GM23248 (cell line): Measurements from ENCODE around the gene TTN. TPM values are rescaled to one million over a fixed set of nuclear protein-coding genes. Genes with fewer than 3 reads are reported as not detected.

Source experiments
- DNase-seq: peaks from one replicate; pipeline ENCODE4 v3.0.0-alpha.2; 2015
- H2AFZ ChIP-seq: fragments of 200-600 bp; sonication (generic); 2 replicates; pipeline ENCODE4 v1.6.1; 2016; ENCODE audit warnings: antibody characterized with exemption
- H3F3A ChIP-seq: fragments of 200-600 bp; sonication (generic); 2 replicates; pipeline ENCODE4 v1.6.1; 2016; ENCODE audit warnings: mild to moderate bottlenecking, antibody characterized with exemption, mixed run types; ENCODE audit not compliant: insufficient read depth
- H3K27ac ChIP-seq: fragments of 200-600 bp; sonication (generic); 2 replicates; pipeline ENCODE4 v1.5.1; 2016; ENCODE audit warnings: mild to moderate bottlenecking
- H3K27me3 ChIP-seq: fragments of 200-600 bp; sonication (generic); replicated peaks from 2 replicates; pipeline ENCODE4 v1.6.1; 2016; ENCODE audit warnings: mild to moderate bottlenecking; ENCODE audit not compliant: insufficient read depth
- H3K36me3 ChIP-seq: fragments of 200-600 bp; sonication (generic); 2 replicates; pipeline ENCODE4 v1.6.1; 2016; ENCODE audit warnings: low read depth, mild to moderate bottlenecking
- H3K4me1 ChIP-seq: fragments of 200-600 bp; sonication (generic); 2 replicates; pipeline ENCODE4 v1.6.1; 2016; ENCODE audit warnings: mild to moderate bottlenecking; ENCODE audit not compliant: insufficient read depth
- H3K4me2 ChIP-seq: fragments of 200-600 bp; sonication (generic); one replicate; pipeline ENCODE4 v1.6.1; 2016; ENCODE audit warnings: mild to moderate bottlenecking; ENCODE audit not compliant: unreplicated experiment
- H3K4me3 ChIP-seq: fragments of 200-600 bp; sonication (generic); 2 replicates; pipeline ENCODE4 v1.5.1; 2016; ENCODE audit warnings: mild to moderate bottlenecking
- H3K79me2 ChIP-seq: fragments of 200-600 bp; sonication (generic); 2 replicates; pipeline ENCODE4 v1.6.1; 2016; ENCODE audit warnings: mild to moderate bottlenecking; ENCODE audit not compliant: insufficient read depth
- H3K9ac ChIP-seq: fragments of 200-600 bp; sonication (generic); 2 replicates; pipeline ENCODE4 v1.6.1; 2016; ENCODE audit warnings: mild to moderate bottlenecking
- H3K9me2 ChIP-seq: fragments of 200-600 bp; sonication (generic); 2 replicates; pipeline ENCODE4 v1.6.1; 2016; ENCODE audit warnings: mixed run types, mild to moderate bottlenecking, moderate library complexity; ENCODE audit not compliant: insufficient read depth
- H3K9me3 ChIP-seq: fragments of 200-600 bp; sonication (generic); one replicate; pipeline ENCODE4 v1.6.1; 2017; ENCODE audit warnings: low read depth
- H4K20me1 ChIP-seq: fragments of 200-600 bp; sonication (generic); 2 replicates; pipeline ENCODE4 v1.6.0; 2016; ENCODE audit not compliant: insufficient read depth
- EZH2 ChIP-seq: fragments of 200-600 bp; sonication (generic); IDR thresholded peaks from 2 replicates; pipeline ENCODE4 v1.6.1; 2018; ENCODE audit warnings: antibody characterized with exemption, mild to moderate bottlenecking; ENCODE audit not compliant: insufficient read depth, poor library complexity, severe bottlenecking
- EZH2phosphoT487 ChIP-seq: fragments of 200-600 bp; sonication (generic); IDR thresholded peaks from 2 replicates; pipeline ENCODE4 v1.6.1; 2018; ENCODE audit warnings: antibody characterized with exemption, moderate library complexity, mild to moderate bottlenecking, low read depth; ENCODE audit not compliant: insufficient read depth
- WGBS, 2 experiments: methylation state at CpG; one replicate each; pipeline ENCODE4 v1.1.6; 2015 to 2017; ENCODE audit warnings: low lambda C conversion rate in 2 of 2, low coverage in 1 of 2; ENCODE audit errors: missing lambda C conversion rate in 2 of 2; 5-methylcytosine and 5-hydroxymethylcytosine counted together
- in situ Hi-C: fragments of 300-500 bp; cut with MboI; formaldehyde crosslinking; loops from 2 replicates; pipeline ENCODE4 v1.15.0; 2020
- polyA plus RNA-seq: library from polyadenylated mRNA; unstranded; fragments of >200 nt; fragmentation: Nextera tagmentation; extraction: Ambion mirVana; gene quantifications from 2 replicates; pipeline ENCODE4 v1.2.1, GENCODE V29; 2016
- total RNA-seq: library from RNA; depleted of rRNA; stranded (reverse); fragments of >200 nt; shearing (Covaris generic); gene quantifications from 2 replicates; pipeline ENCODE4 v1.2.3, GENCODE V29; 2014

The TTN gene
- total and polyA plus RNA-seq, 2 experiments from 2014 or later, result 0.13 TPM; not detected in 1

- peak; percentile 19 for DNase-seq
- WGBS, 2 experiments, result 76 to 82% methylated on average over 3 of the region's 3 CpGs
Observed at GRCh38 chr2:178804791-178805190, 2.4 kb downstream of the TTN start.

GRCh38 chr2:178800510-178800909, 6.7 kb downstream of the TTN start:
- Histone ChIP-seq H3K27ac (no peak overlapping the region), H4K20me1 (no peaks in the 10 kb centered on the region), H3K79me2 (no peaks in the 10 kb centered on the region), H2AFZ (no peak overlapping the region), H3K4me3 (no peak overlapping the region), H3K4me2 (no peak overlapping the region), H3K4me1 (no peaks in the 10 kb centered on the region), H3K27me3 (no peaks in the 10 kb centered on the region), H3K36me3 (no peaks in the 10 kb centered on the region), H3K9me3 (no peaks in the 10 kb centered on the region), H3F3A (no peaks in the 10 kb centered on the region), H3K9me2 (no peaks in the 10 kb centered on the region), H3K9ac (no peak overlapping the region)
- no peak for TF ChIP-seq EZH2
- TF ChIP-seq EZH2phosphoT487, result no peak
- DNase-seq, result no peak
- 95 to 96% methylated on average over 7 of the region's 7 CpGs for WGBS, 2 experiments
- in situ Hi-C loops, result no loop called here

More at GRCh38 chr2:178804791-178805190, 2.4 kb downstream of the TTN start:
- TF ChIP-seq EZH2, result no peak
- no peak for TF ChIP-seq EZH2phosphoT487
- no peaks in the 10 kb centered on the region for H3K27me3 ChIP-seq
- H3K4me1 ChIP-seq, result no peaks in the 10 kb centered on the region
- no peaks in the 10 kb centered on the region for H4K20me1 ChIP-seq
- no peaks in the 10 kb centered on the region for H3K79me2 ChIP-seq
- no peak overlapping the region for H3K27ac ChIP-seq
- no peak overlapping the region for H3K4me3 ChIP-seq
- H3K36me3 ChIP-seq, result no peaks in the 10 kb centered on the region
- H3K9ac ChIP-seq, result no peak overlapping the region
- no peaks in the 10 kb centered on the region for H3F3A ChIP-seq
- no peak overlapping the region for H3K4me2 ChIP-seq
- no peaks in the 10 kb centered on the region for H3K9me2 ChIP-seq
- no peaks in the 10 kb centered on the region for H3K9me3 ChIP-seq
- H2AFZ ChIP-seq, result no peak overlapping the region
- in situ Hi-C loops, result no loop called here

GRCh38 chr2:178799305-178799704, 7.9 kb downstream of the TTN start:
- H2AFZ ChIP-seq, result no peak overlapping the region
- H3K9me3 ChIP-seq, result no peaks in the 10 kb centered on the region
- H3K9ac ChIP-seq, result no peak overlapping the region
- H3F3A ChIP-seq, result no peaks in the 10 kb centered on the region
- H4K20me1 ChIP-seq, result no peaks in the 10 kb centered on the region
- no peak overlapping the region for H3K27ac ChIP-seq
- no peaks in the 10 kb centered on the region for H3K79me2 ChIP-seq
- no peaks in the 10 kb centered on the region for H3K27me3 ChIP-seq
- H3K9me2 ChIP-seq, result no peaks in the 10 kb centered on the region
- H3K4me2 ChIP-seq, result no peak overlapping the region
- H3K4me3 ChIP-seq, result no peak overlapping the region
- TF ChIP-seq EZH2phosphoT487, result no peak
- TF ChIP-seq EZH2, result no peak
- in situ Hi-C loops, result loop anchor here (10.0 kb wide), 1 partner anchor 115 kb away; no protein-coding TSS in a partner anchor
- H3K4me1 ChIP-seq, result no peaks in the 10 kb centered on the region
- WGBS, 2 experiments, result 93% methylated on average over 19 of the region's 19 CpGs
- no peaks in the 10 kb centered on the region for H3K36me3 ChIP-seq
- DNase-seq, result no peak

- Histone ChIP-seq H4K20me1 (no peaks in the 10 kb centered on the region), H3K4me1 (no peaks in the 10 kb centered on the region), H3K9me2 (no peaks in the 10 kb centered on the region), H3K4me2 (no peak overlapping the region), H3F3A (no peaks in the 10 kb centered on the region), H3K27me3 (no peaks in the 10 kb centered on the region), H3K9me3 (no peaks in the 10 kb centered on the region), H3K27ac (no peak overlapping the region), H3K9ac (no peak overlapping the region), H3K36me3 (no peaks in the 10 kb centered on the region), H3K79me2 (no peaks in the 10 kb centered on the region), H3K4me3 (no peak overlapping the region), H2AFZ (no peak overlapping the region)
- in situ Hi-C loops, result loop anchor here (10.0 kb wide), 1 partner anchor 119 kb away; no protein-coding TSS in a partner anchor
- TF ChIP-seq EZH2 (no peak), EZH2phosphoT487 (no peak)
- WGBS, 2 experiments, result 91 to 97% methylated on average over 2 of the region's 2 CpGs
- peak; percentile 67 for DNase-seq
Observed at GRCh38 chr2:178796079-178796677, 11.0 kb downstream of the TTN start.

- H3K9ac ChIP-seq, result no peak overlapping the region
- H3K9me2 ChIP-seq, result no peaks in the 10 kb centered on the region
- 89 to 93% methylated on average over 5 of the region's 5 CpGs for WGBS, 2 experiments
- TF ChIP-seq EZH2, result no peak
- no peak for TF ChIP-seq EZH2phosphoT487
- in situ Hi-C loops, result no loop called here
- no peaks in the 10 kb centered on the region for H3K79me2 ChIP-seq
- no peak for DNase-seq
- no peaks in the 10 kb centered on the region for H3K9me3 ChIP-seq
- no peaks in the 10 kb centered on the region for H3F3A ChIP-seq
- H3K27ac ChIP-seq, result no peak overlapping the region
- no peak overlapping the region for H3K4me3 ChIP-seq
- H2AFZ ChIP-seq, result no peak overlapping the region
- H3K4me2 ChIP-seq, result no peak overlapping the region
- H3K27me3 ChIP-seq, result no peaks in the 10 kb centered on the region
- H4K20me1 ChIP-seq, result no peaks in the 10 kb centered on the region
- no peaks in the 10 kb centered on the region for H3K36me3 ChIP-seq
- H3K4me1 ChIP-seq, result no peaks in the 10 kb centered on the region
Observed at GRCh38 chr2:178787934-178788333, 19.3 kb downstream of the TTN start.
